ENCODE results near the gene SAG. TPM values are rescaled to one million over a fixed set of nuclear protein-coding genes. Genes with fewer than 3 reads are reported as not detected.

The SAG gene
- total and polyA plus RNA-seq, 2 experiments from 2014 or later = not detected

GRCh38 chr2:233265899-233266431 lies 41.7 kb upstream of the SAG start:
- DNase-seq (ENCODE audit: low spot score) (no peak), ATAC-seq (no peak)
- Histone ChIP-seq H3K4me3 (no peak overlapping the region), H3K27ac (ENCODE audit: low read depth) (no peak overlapping the region), H2AFZ (no peak overlapping the region), H4K20me1 (replicated peaks; ENCODE audit: insufficient read depth) (peaks cover 15% of the 10 kb centered on the region; the same call in 1 of the 2 replicates), H3K4me1 (ENCODE audit: insufficient read depth) (no peaks in the 10 kb centered on the region), H3F3A (replicated peaks; ENCODE audit: low read depth) (no peaks in the 10 kb centered on the region), H3K79me2 (replicated peaks; ENCODE audit: insufficient read depth) (peaks cover 7% of the 10 kb centered on the region; the same call in 1 of the 2 replicates), H3K36me3 (ENCODE audit: insufficient read depth) (peaks cover 56% of the 10 kb centered on the region), H3K27me3 (ENCODE audit: insufficient read depth) (no peaks in the 10 kb centered on the region), H3K9me2 (ENCODE audit: insufficient read depth) (no peaks in the 10 kb centered on the region), H3K4me2 (no peak overlapping the region)
- TF ChIP-seq ZNF462 (CRISPR knock-in tag; IDR thresholded peaks at IDR 0.05) (no peak), ETS1 (IDR thresholded peaks at IDR 0.05) (no peak), EZH2phosphoT487 (IDR thresholded peaks at IDR 0.05; ENCODE audit: unreplicated experiment) (no peak)
- peaks cover 94% of the 10 kb centered on the region for H3K36me3 Mint-ChIP-seq (ENCODE audit: low read depth)
- H3K27me3 Mint-ChIP-seq (ENCODE audit: insufficient read depth, low read depth, poor library complexity) = no peaks in the 10 kb centered on the region
- no peaks in the 10 kb centered on the region for H3K9me3 Mint-ChIP-seq
- H3K27ac Mint-ChIP-seq = no peak overlapping the region
- H3K4me3 Mint-ChIP-seq = no peak overlapping the region
- H3K4me1 Mint-ChIP-seq = no peaks in the 10 kb centered on the region

GRCh38 chr2:233266481-233266880 lies 41.1 kb upstream of the SAG start:
- no peak overlapping the region for H3K4me3 ChIP-seq
- no peaks in the 10 kb centered on the region for H3K9me2 ChIP-seq (ENCODE audit: insufficient read depth)
- no peak overlapping the region for H3K27ac Mint-ChIP-seq
- TF ChIP-seq REST (IDR thresholded peaks at IDR 0.05; ENCODE audit: unreplicated experiment) = no peak
- TF ChIP-seq POLR2AphosphoS5 (IDR thresholded peaks at IDR 0.05; ENCODE audit: low read depth) = no peak
- no peak for TF ChIP-seq EZH2 (IDR thresholded peaks at IDR 0.05; ENCODE audit: low read depth, unreplicated experiment)
- TF ChIP-seq ZNF331 (CRISPR knock-in tag; IDR thresholded peaks at IDR 0.05; ENCODE audit: low read depth) = no peak
- no peak for TF ChIP-seq ZNF114 (CRISPR knock-in tag; IDR thresholded peaks at IDR 0.05)
- no peak for TF ChIP-seq CTCF (conservative IDR thresholded peaks at IDR 0.05; ENCODE audit: low read depth in 2 of 2)

More at GRCh38 chr2:233266481-233266880, 41.1 kb upstream of the SAG start:
- H3K4me3 Mint-ChIP-seq = no peak overlapping the region
- Histone ChIP-seq H3K36me3 (ENCODE audit: insufficient read depth) (peaks cover 50% of the 10 kb centered on the region), H3K27ac (ENCODE audit: low read depth) (no peak overlapping the region), H4K20me1 (replicated peaks; ENCODE audit: insufficient read depth) (peaks cover 12% of the 10 kb centered on the region; the same call in 1 of the 2 replicates), H3K4me1 (ENCODE audit: insufficient read depth) (no peaks in the 10 kb centered on the region), H3K4me2 (no peak overlapping the region), H2AFZ (no peak overlapping the region), H3K27me3 (ENCODE audit: insufficient read depth) (no peaks in the 10 kb centered on the region), H3F3A (replicated peaks; ENCODE audit: low read depth) (no peaks in the 10 kb centered on the region), H3K79me2 (replicated peaks; ENCODE audit: insufficient read depth) (0 out of 2 replicates have a peak, but pooled peaks cover 3% of the 10 kb centered on the region)
- ATAC-seq = no peak
- H3K9me3 Mint-ChIP-seq = no peaks in the 10 kb centered on the region
- no peak for DNase-seq (ENCODE audit: low spot score)
- no peaks in the 10 kb centered on the region for H3K4me1 Mint-ChIP-seq
- H3K36me3 Mint-ChIP-seq (ENCODE audit: low read depth) = peaks cover 92% of the 10 kb centered on the region
- no peaks in the 10 kb centered on the region for H3K27me3 Mint-ChIP-seq (ENCODE audit: insufficient read depth, low read depth, poor library complexity)
